Stomach (tissue), 9 donors: ENCODE measurements around the gene TERF2IP. TPM values are rescaled to one million over a fixed set of nuclear protein-coding genes. Genes with fewer than 3 reads are reported as not detected.

Experiments used
- DNase-seq, 2 donors: peaks; one replicate each; pipeline versions ENCODE4 v3.0.0 to v3.0.0-alpha.2; 2013 to 2019
- H3K27ac ChIP-seq, 5 donors: fragments of 200-600 bp in 4 of 5; sonication (generic) in 4 of 5; one replicate each; pipeline ENCODE4 v1.5.1; 2013 to 2019; ENCODE audit warnings: mild to moderate bottlenecking in 1 of 5, moderate library complexity in 1 of 5
- H3K27me3 ChIP-seq, 3 donors: fragments of 200-600 bp; sonication (generic); one replicate each; pipeline ENCODE4 v1.5.1; 2017 to 2019; ENCODE audit warnings: mixed run types in 1 of 3
- H3K36me3 ChIP-seq, 4 donors: fragments of 200-600 bp; sonication (generic); 1 replicate in 3 of 4; 2 replicates in 1 of 4; pipeline ENCODE4 v1.5.1; 2016 to 2019
- H3K4me1 ChIP-seq, 4 donors: fragments of 200-600 bp; sonication (generic); one replicate each; pipeline ENCODE4 v1.5.1; 2016 to 2019
- H3K4me3 ChIP-seq, 4 donors: fragments of 200-600 bp; sonication (generic) in 3 of 4; one replicate each; pipeline ENCODE4 v1.5.1; 2016 to 2019; ENCODE audit warnings: mild to moderate bottlenecking in 1 of 4
- H3K9me3 ChIP-seq, 4 donors: fragments of 200-600 bp; sonication (generic); one replicate each; pipeline ENCODE4 v1.5.1; 2016 to 2019
- CTCF ChIP-seq, 7 experiments: fragments of 450-650 bp in 4 of 7; fragments of 200-600 bp in 3 of 7; sonication (generic) in 3 of 7; IDR thresholded peaks; one replicate each; pipeline ENCODE4 v1.5.1; 2016 to 2019; ENCODE audit warnings: antibody characterized with exemption in 7 of 7, control low read depth in 2 of 7, mild to moderate bottlenecking in 1 of 7
- EP300 ChIP-seq: sonication (generic); formaldehyde crosslinking; IDR thresholded peaks from one replicate; pipeline ENCODE4 v1.6.1; 2017; ENCODE audit warnings: antibody characterized with exemption
- POLR2A ChIP-seq, 4 donors: fragments of 450-650 bp; IDR thresholded peaks; one replicate each; pipeline ENCODE4 v1.6.1; 2016; ENCODE audit warnings: antibody characterized with exemption in 4 of 4, control low read depth in 2 of 4, mild to moderate bottlenecking in 1 of 4, moderate library complexity in 1 of 4
- POLR2AphosphoS5 ChIP-seq, 3 donors: sonication (generic); formaldehyde crosslinking; IDR thresholded peaks; one replicate each; pipeline ENCODE4 v1.6.1; 2016; ENCODE audit warnings: antibody characterized with exemption in 3 of 3
- WGBS, 5 donors: extraction: QIAGEN DNeasy Blood & Tissue Kit in 3 of 5; methylation state at CpG; one replicate each; pipeline versions ENCODE4 v1.1.5 to v1.1.7; 2013 to 2018; 5-methylcytosine and 5-hydroxymethylcytosine counted together
- intact Hi-C: fragments of 100-400 bp; cut with DNase I; formaldehyde crosslinking; loops from one replicate; pipeline ENCODE4 v1.15.1; 2023; ENCODE audit warnings: low total_unique reads
- polyA plus RNA-seq, 3 donors: library from polyadenylated mRNA; stranded (reverse); fragments of 200-250 nt; gene quantifications; one replicate each; pipeline ENCODE4 v1.2.3, GENCODE V29; 2013
- total RNA-seq, 5 donors: library from RNA; depleted of rRNA; stranded (reverse); fragments of >200 nt; gene quantifications; one replicate each; pipeline versions ENCODE4 v1.1.0 to v1.2.3, GENCODE V29; 2014 to 2016
- donor health status: healthy with polysubstance abuse.
- donor health status: Bipolar disorder and iron deficiency.
- donor health status: healthy.

The TERF2IP gene
- total and polyA plus RNA-seq, 8 donors, result 17.1 to 58.3 (median 36.1) TPM

GRCh38 chr16:75682308-75682707 lies 34.7 kb downstream of the TERF2IP start:
- peaks cover 6 to 20% (median 12%) of the 10 kb centered on the region in 4 donors for H3K4me1 ChIP-seq
- WGBS, 5 donors, result 87 to 92% (median 88%) methylated on average over 14 of the region's 14 CpGs
- DNase-seq, result no peak
- no peaks in the 10 kb centered on the region for H3K36me3 ChIP-seq
- TF ChIP-seq POLR2A (IDR thresholded peaks at IDR 0.05), result no peak
- no peak for TF ChIP-seq EP300
- TF ChIP-seq CTCF (IDR thresholded peaks at IDR 0.05), result no peak
- no peak for TF ChIP-seq POLR2AphosphoS5 (IDR thresholded peaks at IDR 0.05)
- no peak overlapping the region for H3K27ac ChIP-seq
- H3K9me3 ChIP-seq, result no peaks in the 10 kb centered on the region
- no peak overlapping the region for H3K4me3 ChIP-seq
- intact Hi-C loops, result no loop called here
- peaks cover 0 to 49% (median 0%) of the 10 kb centered on the region in 3 donors for H3K27me3 ChIP-seq

GRCh38 chr16:75687361-75687760 lies 39.8 kb downstream of the TERF2IP start:
- no peak overlapping the region for H3K4me3 ChIP-seq
- no peaks in the 10 kb centered on the region for H3K36me3 ChIP-seq
- peaks cover 0 to 24% (median 0%) of the 10 kb centered on the region in 3 donors for H3K27me3 ChIP-seq
- no peak for DNase-seq
- H3K9me3 ChIP-seq, result no peaks in the 10 kb centered on the region
- no peak overlapping the region for H3K27ac ChIP-seq
- H3K4me1 ChIP-seq, result peaks cover 0 to 8% (median 6%) of the 10 kb centered on the region in 4 donors
- intact Hi-C loops, result no loop called here
- TF ChIP-seq EP300 (no peak), POLR2A (IDR thresholded peaks at IDR 0.05) (no peak)

GRCh38 chr16:75695708-75696107 lies 48.1 kb downstream of the TERF2IP start:
- intact Hi-C loops, result no loop called here
- Histone ChIP-seq H3K4me3 (no peak overlapping the region), H3K4me1 (peaks cover 0 to 4% (median 0%) of the 10 kb centered on the region in 4 donors), H3K27ac (no peak overlapping the region), H3K27me3 (no peaks in the 10 kb centered on the region), H3K36me3 (no peaks in the 10 kb centered on the region), H3K9me3 (no peaks in the 10 kb centered on the region)
- WGBS, 5 donors, result 74 to 81% (median 77%) methylated on average over 6 of the region's 6 CpGs
- TF ChIP-seq POLR2A (IDR thresholded peaks at IDR 0.05), result no peak
- no peak for TF ChIP-seq POLR2AphosphoS5 (IDR thresholded peaks at IDR 0.05)
- no peak for TF ChIP-seq EP300
- no peak for TF ChIP-seq CTCF (IDR thresholded peaks at IDR 0.05)
- no peak for DNase-seq

GRCh38 chr16:75697571-75697970 lies 50.0 kb downstream of the TERF2IP start:
- intact Hi-C loops, result no loop called here
- no peaks in the 10 kb centered on the region for H3K9me3 ChIP-seq
- H3K27ac ChIP-seq, result no peak overlapping the region
- no peaks in the 10 kb centered on the region for H3K36me3 ChIP-seq
- no peak for DNase-seq
- H3K4me1 ChIP-seq, result no peaks in the 10 kb centered on the region
- H3K4me3 ChIP-seq, result no peak overlapping the region
- no peak for TF ChIP-seq EP300
- TF ChIP-seq CTCF (IDR thresholded peaks at IDR 0.05), result no peak
- TF ChIP-seq POLR2A (IDR thresholded peaks at IDR 0.05), result no peak
- no peak for TF ChIP-seq POLR2AphosphoS5 (IDR thresholded peaks at IDR 0.05)
- WGBS, 5 donors, result 87 to 95% (median 92%) methylated on average over 5 of the region's 5 CpGs
- no peaks in the 10 kb centered on the region for H3K27me3 ChIP-seq

GRCh38 chr16:75701361-75701760 lies 53.8 kb downstream of the TERF2IP start, which contains the start of gene DUXB:
Gene DUXB (minus strand): TSS chr16:75701461. CDS start chr16:75701418, 43 bp downstream.
- 81 to 98% (median 91%) methylated on average over 5 of the region's 5 CpGs for WGBS, 5 donors
- Histone ChIP-seq H3K27me3 (no peaks in the 10 kb centered on the region), H3K4me1 (no peaks in the 10 kb centered on the region), H3K36me3 (no peaks in the 10 kb centered on the region), H3K27ac (no peak within 1 kb of the TSS), H3K9me3 (no peaks in the 10 kb centered on the region), H3K4me3 (no peak within 1 kb of the TSS)
- intact Hi-C loops, result no loop called here
- no peak for TF ChIP-seq POLR2A (IDR thresholded peaks at IDR 0.05)
- no peak for DNase-seq
